Glomerular endothelial cell (primary cell): Measurements from ENCODE around the gene TMTC1. TPM values are rescaled to one million over a fixed set of nuclear protein-coding genes. Genes with fewer than 3 reads are reported as not detected.

Source experiments
- DNase-seq: peaks from one replicate; pipeline ENCODE4 v3.0.0-alpha.2; 2011; ENCODE audit warnings: low read depth, low spot score; ENCODE audit errors: extremely low read depth
- total RNA-seq: library from RNA; depleted of rRNA; stranded (reverse); fragments of >200 nt; gene quantifications from 2 replicates; pipeline ENCODE4 v1.2.3, GENCODE V29; 2015

TMTC1 gene
- total RNA-seq, 1 donor from 2014 or later, result 4.7 TPM

- no peak for DNase-seq
Observed at GRCh38 chr12:29622251-29622650, 161.5 kb downstream of the TMTC1 start.

- no peak for DNase-seq
Observed at GRCh38 chr12:29620030-29620429, 163.7 kb downstream of the TMTC1 start.

- DNase-seq, result no peak
Observed at GRCh38 chr12:29617407-29617803, 166.3 kb downstream of the TMTC1 start.

DNA sequence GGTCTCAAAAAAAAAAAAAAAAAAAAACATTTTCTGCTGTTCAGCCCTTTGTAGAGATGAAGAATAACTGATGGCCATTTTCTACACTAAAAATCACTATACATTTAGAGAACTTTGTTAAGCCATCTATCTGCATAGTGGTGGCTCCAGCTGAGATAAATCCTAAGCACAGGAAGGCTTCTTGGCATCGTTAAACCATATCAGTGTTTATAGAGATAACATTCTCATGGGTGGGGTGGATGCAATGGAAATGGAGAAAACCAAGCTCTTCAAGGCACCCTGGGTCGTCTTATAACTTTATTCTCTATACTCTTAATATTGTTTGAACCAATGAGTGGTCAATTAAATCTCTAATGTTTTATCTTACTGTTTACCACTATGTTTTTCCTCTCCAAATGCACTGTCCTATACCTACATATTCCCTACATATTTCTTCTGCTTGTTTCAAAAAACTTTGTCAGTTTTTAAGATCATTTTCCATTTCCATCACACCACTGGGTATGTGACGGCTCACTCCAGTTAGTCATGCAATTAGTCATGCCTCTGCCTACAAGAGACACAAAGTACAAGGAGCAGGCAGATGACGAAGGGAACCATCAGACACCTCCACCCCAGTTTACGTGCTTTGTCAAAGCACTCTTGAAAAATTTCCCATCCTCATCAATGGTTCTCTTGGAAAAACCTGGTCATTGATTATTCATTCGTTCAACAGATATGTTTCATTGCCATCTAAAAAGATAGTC lies 166.9 kb downstream of the TMTC1 start:
- DNase-seq, result no peak

DNA sequence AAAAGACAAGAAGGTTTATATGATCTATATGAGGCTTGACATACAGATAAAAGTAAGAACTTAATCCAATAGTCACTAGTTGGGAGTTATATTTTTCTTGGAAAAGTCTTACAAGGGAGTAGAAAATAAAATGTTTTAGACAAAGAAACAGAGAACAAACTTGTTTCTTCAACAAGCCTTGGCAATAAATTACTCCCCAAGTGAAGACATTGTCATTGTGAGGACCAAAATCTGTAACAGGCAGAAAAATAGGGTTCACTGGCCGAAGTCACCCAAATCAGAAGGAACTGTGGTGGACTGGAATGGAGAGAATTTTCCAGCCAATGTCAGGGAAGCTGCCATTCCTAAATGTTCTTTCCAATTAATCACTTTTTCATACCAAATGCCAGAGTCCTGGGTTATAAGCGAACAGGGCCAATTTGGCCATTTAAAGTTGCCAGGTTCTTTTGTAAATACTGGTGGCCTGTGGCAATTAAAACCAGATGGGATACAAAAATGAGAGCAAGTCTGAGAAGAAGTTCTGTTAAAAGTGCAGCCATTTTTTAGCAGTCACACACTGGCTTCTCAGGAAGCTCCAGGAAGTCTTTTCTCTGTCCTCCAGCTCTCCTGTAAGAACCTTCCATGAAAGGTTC lies 168.9 kb downstream of the TMTC1 start:
- no peak for DNase-seq

DNA sequence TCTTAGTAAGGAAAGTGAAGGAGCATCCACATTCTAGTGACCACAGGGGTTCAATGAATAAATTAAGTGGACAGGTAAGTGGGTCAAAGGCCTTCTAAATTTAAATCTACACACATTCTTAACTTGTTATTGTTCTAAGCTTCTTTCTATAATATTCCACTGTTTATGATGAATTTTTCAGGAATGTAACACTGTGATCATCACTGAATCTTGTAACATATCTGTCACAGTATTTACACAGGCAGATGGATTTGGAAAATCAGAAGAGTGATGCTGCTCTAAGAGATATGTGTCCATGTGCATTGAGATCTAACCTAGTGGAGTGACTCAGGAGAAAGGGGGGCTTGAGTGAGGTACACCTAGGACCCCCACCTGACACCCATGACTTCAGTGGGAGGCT lies 170.8 kb downstream of the TMTC1 start:
- no peak for DNase-seq

- DNase-seq, result no peak
Observed at GRCh38 chr12:29611906-29612305, 171.8 kb downstream of the TMTC1 start.

- no peak for DNase-seq
Observed at GRCh38 chr12:29610473-29611170, 173.1 kb downstream of the TMTC1 start.

GRCh38 chr12:29609431-29610215 lies 174.1 kb downstream of the TMTC1 start:
- DNase-seq, result no peak

GRCh38 chr12:29608581-29608980 lies 175.2 kb downstream of the TMTC1 start:
- DNase-seq, result no peak

DNA sequence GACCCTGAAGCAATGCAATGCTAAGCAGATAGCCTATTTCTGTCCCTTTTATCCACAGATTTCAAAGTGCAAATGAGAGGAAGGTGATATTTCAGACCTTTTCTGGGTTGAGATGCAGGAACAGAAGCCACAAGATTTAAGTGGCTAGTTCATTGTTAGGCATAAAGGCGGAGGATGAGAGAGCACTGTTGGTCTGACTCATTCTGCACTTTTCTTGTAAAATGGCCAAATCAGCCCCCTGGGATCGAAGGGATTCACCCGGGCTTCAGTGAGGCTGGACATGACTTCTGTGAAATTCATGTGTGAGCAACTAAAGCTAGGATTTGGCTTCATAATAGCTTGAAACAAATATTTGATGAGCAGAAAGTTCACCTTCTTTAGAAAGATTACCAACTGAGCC lies 184.4 kb downstream of the TMTC1 start:
- DNase-seq, result no peak

GRCh38 chr12:29595071-29595755 lies 188.5 kb downstream of the TMTC1 start:
- DNase-seq, result no peak

- no peak for DNase-seq
Observed at GRCh38 chr12:29593001-29593400, 190.7 kb downstream of the TMTC1 start.

- no peak for DNase-seq
Observed at GRCh38 chr12:29591140-29592020, 192.4 kb downstream of the TMTC1 start.

DNA sequence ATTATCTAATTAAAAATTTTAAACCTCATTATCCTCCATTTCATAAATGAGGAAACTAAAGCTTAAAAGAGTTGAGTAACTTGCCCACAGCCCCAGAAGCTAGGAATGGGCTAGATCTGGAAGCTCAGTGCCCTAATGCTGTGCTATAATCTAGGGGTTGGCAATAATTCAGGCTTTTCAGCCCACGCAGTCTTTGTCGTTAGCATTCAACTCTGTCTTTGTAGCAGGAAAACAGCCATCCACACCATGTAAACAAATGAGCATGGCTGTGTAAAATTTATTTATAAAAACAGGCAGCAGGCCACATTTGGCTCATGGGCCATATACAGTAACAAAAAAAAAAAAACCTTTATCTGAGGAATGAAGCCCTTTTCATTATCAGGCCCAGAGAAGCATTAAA lies 193.9 kb downstream of the TMTC1 start:
- no peak for DNase-seq

DNA sequence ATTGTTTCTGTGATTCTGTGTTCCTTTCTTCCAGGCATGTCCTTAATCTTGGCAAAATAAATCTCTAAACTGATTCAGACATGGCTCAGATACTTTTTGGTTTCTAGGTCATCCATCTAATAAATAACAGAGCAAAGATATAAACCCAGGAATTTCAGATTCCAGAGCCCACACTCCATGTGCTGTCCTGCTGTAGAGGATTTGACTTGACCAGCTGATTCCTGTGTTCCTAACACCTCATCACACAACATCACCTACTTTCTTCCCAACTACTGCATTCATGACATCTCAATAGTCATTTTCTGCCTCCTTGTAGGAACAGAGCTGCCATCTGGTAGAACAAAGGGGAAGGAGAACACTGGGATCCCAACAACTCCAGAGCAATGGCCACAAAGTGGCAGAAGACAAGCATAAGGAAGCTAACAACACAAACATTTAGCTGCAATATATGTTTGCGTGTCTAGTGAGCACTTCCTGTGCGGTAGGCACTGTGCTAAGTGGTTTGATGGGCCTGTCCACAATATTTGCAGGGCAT lies 194.4 kb downstream of the TMTC1 start:
- no peak for DNase-seq

GRCh38 chr12:29582677-29583272 lies 201.0 kb downstream of the TMTC1 start:
- DNase-seq, result no peak

GRCh38 chr12:29582146-29582545 lies 201.6 kb downstream of the TMTC1 start:
- DNase-seq, result no peak

DNA sequence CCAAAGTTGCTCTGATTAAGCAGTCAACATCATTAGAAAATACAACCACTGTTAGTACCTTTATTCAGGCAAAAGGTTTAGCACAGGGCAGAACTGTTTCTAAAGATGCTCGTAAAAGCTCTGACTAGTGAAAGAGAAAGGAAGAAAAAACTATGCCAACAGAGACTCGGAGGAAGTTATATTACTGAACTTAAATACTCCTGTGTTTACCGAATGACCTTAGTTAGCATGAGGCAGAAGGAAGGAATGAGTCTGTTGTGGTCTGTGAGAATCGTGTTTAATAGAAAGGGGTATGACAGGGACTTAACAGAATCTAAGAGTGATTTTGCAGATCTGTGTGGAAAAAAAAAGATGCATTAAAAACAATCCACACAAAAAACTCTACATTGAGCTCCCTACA lies 202.1 kb downstream of the TMTC1 start:
- no peak for DNase-seq
